ENCODE results near the gene ZNF329.

The ZNF329 gene

GRCh38 chr19:58086825-58087710 lies 63.5 kb downstream of the ZNF329 start:
- no peak for TF ChIP-seq CTCF (IDR thresholded peaks at IDR 0.05; ENCODE audit: insufficient read depth, missing control alignments)
- DNase-seq (ENCODE audit: insufficient read length, low spot score) (no peak), FAIRE-seq (no peak)

GRCh38 chr19:58085348-58085875 lies 65.2 kb downstream of the ZNF329 start:
- DNase-seq (ENCODE audit: insufficient read length, low spot score) (no peak), FAIRE-seq (no peak)
- TF ChIP-seq CTCF (IDR thresholded peaks at IDR 0.05; ENCODE audit: insufficient read depth, missing control alignments), result no peak

GRCh38 chr19:58084596-58085347 lies 65.8 kb downstream of the ZNF329 start:
- no peak for TF ChIP-seq CTCF (IDR thresholded peaks at IDR 0.05; ENCODE audit: insufficient read depth, missing control alignments)
- DNase-seq (ENCODE audit: insufficient read length, low spot score) (no peak), FAIRE-seq (no peak)

- TF ChIP-seq CTCF (IDR thresholded peaks at IDR 0.05; ENCODE audit: insufficient read depth, missing control alignments), result no peak
- DNase-seq (ENCODE audit: insufficient read length, low spot score) (no peak), FAIRE-seq (no peak)
Measured at GRCh38 chr19:58083021-58083420, 67.6 kb downstream of the ZNF329 start.

- FAIRE-seq, result no peak
- TF ChIP-seq CTCF (IDR thresholded peaks at IDR 0.05; ENCODE audit: insufficient read depth, missing control alignments), result no peak
- DNase-seq (ENCODE audit: insufficient read length, low spot score), result no peak
Measured at GRCh38 chr19:58079792-58080191, 70.8 kb downstream of the ZNF329 start.

Measured in D721Med (cell line).